ENCODE measurements around the gene CALML5. TPM values are rescaled to one million over a fixed set of nuclear protein-coding genes. Genes with fewer than 3 reads are reported as not detected.

CALML5 gene
- total RNA-seq, 1 experiment from 2014 or later, result not detected

GRCh38 chr10:5480162-5480941 is 19.0 kb downstream of the CALML5 start:
- in situ Hi-C loops (cut with HindIII; ENCODE audit: low pct_unique_long_range_greater_than_20kb, low sequenced_read_pairs), result no loop called here
- no peak overlapping the region for H3K27ac ChIP-seq (ENCODE audit: low read length)
- intact Hi-C loops (cut with micrococcal nuclease; ENCODE audit: unreplicated experiment), result no loop called here
- H3K27me3 ChIP-seq (ENCODE audit: control insufficient read depth, insufficient read depth, low read length), result no peaks in the 10 kb centered on the region
- no TSS peak for BruUV-seq (replicated peaks)
- ATAC-seq (no peak), DNase-seq (ENCODE audit: low read depth, low spot score) (no peak)
- no peaks in the 10 kb centered on the region for H3K9me3 ChIP-seq (ENCODE audit: control insufficient read depth, insufficient read depth, low read depth, low read length)
- CTCF ChIA-PET, result no interaction called here
- H3K36me3 ChIP-seq (ENCODE audit: control insufficient read depth, insufficient read depth, low read length), result no peaks in the 10 kb centered on the region
- no peaks in the 10 kb centered on the region for H3K4me1 ChIP-seq (ENCODE audit: control insufficient read depth, insufficient read depth, low read length)
- POLR2A ChIA-PET, result no interaction called here
- H3K4me3 ChIP-seq (ENCODE audit: low read depth in 2 of 2, low read length in 2 of 2), result no peak overlapping the region
- TF ChIP-seq SIN3A (IDR thresholded peaks at IDR 0.05; ENCODE audit: borderline replicate concordance, insufficient read depth, low read depth, low read length) (no peak), CTCF (IDR thresholded peaks at IDR 0.05) (no peak), POLR2AphosphoS5 (IDR thresholded peaks at IDR 0.05; ENCODE audit: low read depth, low read length) (no peak), REST (IDR thresholded peaks at IDR 0.05; ENCODE audit: insufficient read depth in 1 of 2, low read depth in 2 of 2, low read length in 1 of 2) (no peak), TCF7L2 (IDR thresholded peaks at IDR 0.05; ENCODE audit: low read depth, low read length) (no peak)

DNA sequence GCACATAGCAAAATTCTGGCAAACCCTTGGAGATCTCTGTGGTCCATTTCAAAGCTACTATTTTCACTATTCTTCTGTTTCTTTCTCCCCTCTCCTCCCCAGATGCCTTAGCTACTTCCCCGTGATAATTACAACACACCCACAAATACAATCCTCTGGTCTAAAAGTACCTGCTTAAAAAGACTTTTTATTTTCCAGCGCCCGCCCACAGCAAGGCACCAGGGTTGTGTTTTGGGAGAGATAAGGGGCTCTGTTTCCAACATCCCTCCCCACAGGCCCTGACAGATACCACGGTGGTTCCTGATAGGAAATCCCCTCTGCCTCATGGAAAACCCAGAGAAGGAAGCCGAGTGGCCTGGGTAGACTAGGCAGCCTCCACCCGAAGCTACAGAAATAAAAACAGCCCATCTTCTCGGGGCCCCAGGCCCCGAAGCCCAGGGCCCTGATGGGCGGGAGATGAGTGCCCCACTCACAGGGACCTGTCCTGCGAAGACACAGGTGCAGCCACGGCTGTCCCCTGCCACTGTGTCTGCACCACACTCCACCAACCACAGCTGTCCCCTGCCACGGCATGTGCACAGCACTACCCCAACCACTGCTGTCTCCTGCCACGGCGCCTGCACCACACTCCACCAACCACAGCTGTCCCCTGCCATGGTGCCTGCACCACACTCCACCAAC is 19.7 kb downstream of the CALML5 start:
- no peak overlapping the region for H3K27ac ChIP-seq (ENCODE audit: low read length)
- in situ Hi-C loops (cut with HindIII; ENCODE audit: low pct_unique_long_range_greater_than_20kb, low sequenced_read_pairs) (no loop called here), intact Hi-C loops (cut with micrococcal nuclease; ENCODE audit: unreplicated experiment) (no loop called here)
- POLR2A ChIA-PET, result no interaction called here
- ATAC-seq, result no peak
- H3K36me3 ChIP-seq (ENCODE audit: control insufficient read depth, insufficient read depth, low read length), result no peaks in the 10 kb centered on the region
- H3K9me3 ChIP-seq (ENCODE audit: control insufficient read depth, insufficient read depth, low read depth, low read length), result no peaks in the 10 kb centered on the region
- H3K27me3 ChIP-seq (ENCODE audit: control insufficient read depth, insufficient read depth, low read length), result no peaks in the 10 kb centered on the region
- no peak for DNase-seq (ENCODE audit: low read depth, low spot score)
- H3K4me1 ChIP-seq (ENCODE audit: control insufficient read depth, insufficient read depth, low read length), result no peaks in the 10 kb centered on the region
- CTCF ChIA-PET, result no interaction called here
- no peak overlapping the region for H3K4me3 ChIP-seq (ENCODE audit: low read depth in 2 of 2, low read length in 2 of 2)
- no peak for TF ChIP-seq TCF7L2 (IDR thresholded peaks at IDR 0.05; ENCODE audit: low read depth, low read length)
- no peak for TF ChIP-seq SIN3A (IDR thresholded peaks at IDR 0.05; ENCODE audit: borderline replicate concordance, insufficient read depth, low read depth, low read length)
- no peak for TF ChIP-seq CTCF (IDR thresholded peaks at IDR 0.05)
- TF ChIP-seq REST (IDR thresholded peaks at IDR 0.05; ENCODE audit: insufficient read depth in 1 of 2, low read depth in 2 of 2, low read length in 1 of 2), result no peak
- TF ChIP-seq POLR2AphosphoS5 (IDR thresholded peaks at IDR 0.05; ENCODE audit: low read depth, low read length), result no peak
- no TSS peak for BruUV-seq (replicated peaks)
